AG10803 (cell line): ENCODE results near the gene SYT2.

Source experiments
- DNase-seq: peaks from one replicate; pipeline ENCODE4 v3.0.0; 2010; ENCODE audit warnings: low read depth
- H3K4me3 ChIP-seq: 2 replicates; pipeline ENCODE4 v1.5.1; 2011; ENCODE audit warnings: mild to moderate bottlenecking, low read length, control low read depth
- CTCF ChIP-seq: conservative IDR thresholded peaks from 2 replicates; pipeline ENCODE4 v1.5.1; 2011; ENCODE audit warnings: mild to moderate bottlenecking, low read length, control low read depth, inconsistent platforms

SYT2 gene

GRCh38 chr1:202685641-202686040 lies 24.6 kb downstream of the SYT2 start:
- no peak overlapping the region for H3K4me3 ChIP-seq
- no peak for TF ChIP-seq CTCF
- no peak for DNase-seq

- H3K4me3 ChIP-seq = no peak overlapping the region
- TF ChIP-seq CTCF = no peak
- DNase-seq = no peak
These were observed 25.5 kb downstream of the SYT2 start for GRCh38 chr1:202684716-202685115.

- no peak for TF ChIP-seq CTCF
- DNase-seq = no peak
- no peak overlapping the region for H3K4me3 ChIP-seq
These were observed 27.2 kb downstream of the SYT2 start for GRCh38 chr1:202683029-202683428.

GRCh38 chr1:202682477-202682876 lies 27.8 kb downstream of the SYT2 start:
- DNase-seq = no peak
- TF ChIP-seq CTCF = no peak
- no peak overlapping the region for H3K4me3 ChIP-seq

- no peak overlapping the region for H3K4me3 ChIP-seq
- no peak for DNase-seq
- TF ChIP-seq CTCF = no peak
These were observed 28.4 kb downstream of the SYT2 start for GRCh38 chr1:202681736-202682420.

- no peak for TF ChIP-seq CTCF
- no peak for DNase-seq
- no peak overlapping the region for H3K4me3 ChIP-seq
These were observed 29.5 kb downstream of the SYT2 start for GRCh38 chr1:202680586-202681352.
